Stimulated activated CD4-positive, alpha-beta T cell treated with anti-CD3 and anti-CD28 coated beads, TNF-alpha, amount 100 ng/mL, for 24 hours (primary cell): ENCODE results near the gene COQ4.

Experiments used
- DNase-seq, 3 experiments: peaks; one replicate each; pipeline ENCODE4 v3.0.0-alpha.2; 2020; ENCODE audit warnings: low read depth in 3 of 3

The COQ4 gene

GRCh38 chr9:128372784-128373183 lies 50.1 kb downstream of the COQ4 start:
- DNase-seq: no peak

- DNase-seq: no peak
These were observed 51.6 kb downstream of the COQ4 start for GRCh38 chr9:128374221-128374675.

- DNase-seq: no peak
These were observed 53.2 kb downstream of the COQ4 start for GRCh38 chr9:128375865-128376264.

GRCh38 chr9:128382261-128382660 lies 59.6 kb downstream of the COQ4 start:
- DNase-seq: no peak

GRCh38 chr9:128383007-128383753 lies 60.5 kb downstream of the COQ4 start:
- no peak for DNase-seq
